ENCODE data around the gene MUC5AC.

DNA sequence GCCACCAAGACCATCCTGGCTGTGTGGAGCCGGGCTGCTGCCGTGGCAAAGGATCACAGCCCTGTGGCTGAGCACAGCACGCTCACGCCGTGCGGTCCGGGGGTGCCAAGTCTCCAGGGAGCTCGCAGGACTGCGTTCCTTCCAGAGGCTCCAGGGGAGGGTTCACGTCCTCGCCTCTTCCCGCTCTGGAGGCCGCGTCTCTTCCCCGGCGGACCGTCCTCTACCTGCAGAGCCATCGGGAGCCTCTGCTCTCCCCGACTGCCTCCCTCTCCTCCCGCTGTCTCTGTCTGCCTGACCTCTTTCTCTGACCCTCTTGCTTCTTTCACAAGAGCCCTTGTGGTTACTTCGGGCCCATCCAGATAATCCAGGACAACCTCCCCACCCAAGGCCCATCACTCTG, 11.4 kb upstream of the MUC5AC start:
- TF ChIP-seq, protein P1, sequence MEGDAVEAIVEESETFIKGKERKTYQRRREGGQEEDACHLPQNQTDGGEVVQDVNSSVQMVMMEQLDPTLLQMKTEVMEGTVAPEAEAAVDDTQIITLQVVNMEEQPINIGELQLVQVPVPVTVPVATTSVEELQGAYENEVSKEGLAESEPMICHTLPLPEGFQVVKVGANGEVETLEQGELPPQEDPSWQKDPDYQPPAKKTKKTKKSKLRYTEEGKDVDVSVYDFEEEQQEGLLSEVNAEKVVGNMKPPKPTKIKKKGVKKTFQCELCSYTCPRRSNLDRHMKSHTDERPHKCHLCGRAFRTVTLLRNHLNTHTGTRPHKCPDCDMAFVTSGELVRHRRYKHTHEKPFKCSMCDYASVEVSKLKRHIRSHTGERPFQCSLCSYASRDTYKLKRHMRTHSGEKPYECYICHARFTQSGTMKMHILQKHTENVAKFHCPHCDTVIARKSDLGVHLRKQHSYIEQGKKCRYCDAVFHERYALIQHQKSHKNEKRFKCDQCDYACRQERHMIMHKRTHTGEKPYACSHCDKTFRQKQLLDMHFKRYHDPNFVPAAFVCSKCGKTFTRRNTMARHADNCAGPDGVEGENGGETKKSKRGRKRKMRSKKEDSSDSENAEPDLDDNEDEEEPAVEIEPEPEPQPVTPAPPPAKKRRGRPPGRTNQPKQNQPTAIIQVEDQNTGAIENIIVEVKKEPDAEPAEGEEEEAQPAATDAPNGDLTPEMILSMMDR (IDR thresholded peaks at IDR 0.05) = no peak
- TF ChIP-seq POLR2A (IDR thresholded peaks at IDR 0.05; ENCODE audit: low read depth) (no peak), POLR2AphosphoS5 (IDR thresholded peaks at IDR 0.05) (no peak)
